K562 (cell line): ENCODE measurements around the gene CACNA1S. TPM values are rescaled to one million over a fixed set of nuclear protein-coding genes. Genes with fewer than 3 reads are reported as not detected.

ENCODE experiments used
- ATAC-seq: fragments of 200-7000 bp; cut with Tn5 transposase; 3 replicates; pipeline ENCODE4 v1.9.1; 2020; ENCODE audit warnings: moderate library complexity
- BruUV-seq: library from RNA; stranded (reverse); fragments of 400-500 nt; replicated peaks from 2 replicates; lab custom pipeline; 2021; lab: Mats Ljungman, UMichigan
- CTCF ChIA-PET: fragments of 300-600 bp; formaldehyde crosslinking; extraction: SDS; loops from one replicate; lab custom pipeline; 2021; ENCODE audit warnings: low intra/inter-chr PET ratio; lab: Yijun Ruan, JAX
- POLR2A ChIA-PET: fragments of 300-600, 350-650 bp; sonication (Branson Sonifier 250); formaldehyde crosslinking; extraction: SDS; loops from one replicate; lab custom pipeline; 2021; ENCODE audit warnings: antibody characterized with exemption, inconsistent platforms; lab: Yijun Ruan, JAX
- DNase-seq, 4 experiments: peaks; one replicate each; pipeline versions ENCODE4 v3.0.0 to v3.0.0-alpha.2; 2011 to 2018; ENCODE audit warnings: low spot score in 3 of 4, mixed read lengths in 3 of 4; ENCODE audit errors: extremely low read depth in 1 of 4
- FAIRE-seq: peaks from 2 replicates; lab custom pipeline; 2011; peaks lifted over from hg19 to GRCh38; lab: Jason Lieb, UNC
- H2AFZ ChIP-seq: 2 replicates; pipeline ENCODE4 v1.6.0; 2011; ENCODE audit warnings: low read depth, low read length, control low read depth, inconsistent platforms
- H3K27ac ChIP-seq: fragments of 200-600 bp; 3 replicates; pipeline ENCODE4 v1.8.0; 2011; ENCODE audit warnings: low read depth, mild to moderate bottlenecking, control low read depth, inconsistent platforms, low read length, moderate library complexity, mixed read lengths; ENCODE audit errors: extremely low read depth
- H3K27me3 ChIP-seq, 2 experiments: fragments of 300-600 bp in 1 of 2; 2 replicates in 1 of 2; 3 replicates in 1 of 2; pipeline versions ENCODE4 v1.6.0 to v1.8.0; 2011; ENCODE audit warnings: inconsistent platforms in 2 of 2, low read length in 2 of 2, mild to moderate bottlenecking in 1 of 2, mixed read lengths in 1 of 2, moderate library complexity in 1 of 2; ENCODE audit not compliant: control insufficient read depth in 2 of 2, insufficient read depth in 2 of 2
- H3K36me3 ChIP-seq: fragments of 300-600 bp; 3 replicates; pipeline ENCODE4 v1.8.0; 2011; ENCODE audit warnings: mild to moderate bottlenecking, low read length, inconsistent platforms; ENCODE audit not compliant: control insufficient read depth, insufficient read depth
- H3K4me1 ChIP-seq, 2 experiments: fragments of 200-600 bp in 1 of 2; replicated peaks in 1 of 2; 2 replicates in 1 of 2; 3 replicates in 1 of 2; pipeline versions ENCODE4 v1.5.1 to v1.8.0; 2011; ENCODE audit warnings: inconsistent platforms in 2 of 2, low read length in 2 of 2, mild to moderate bottlenecking in 1 of 2, mixed read lengths in 1 of 2, moderate library complexity in 1 of 2; ENCODE audit not compliant: control insufficient read depth in 2 of 2, insufficient read depth in 2 of 2
- H3K4me2 ChIP-seq: 2 replicates; pipeline ENCODE4 v1.6.1; 2011; ENCODE audit warnings: low read length, control low read depth, inconsistent platforms, mixed read lengths; ENCODE audit not compliant: insufficient read depth
- H3K4me3 ChIP-seq: fragments of 200-600 bp; sonication (generic), shearing (Covaris generic); 2 replicates; pipeline ENCODE4 v1.5.1; 2016; ENCODE audit warnings: control low read depth, inconsistent platforms
- H3K79me2 ChIP-seq: fragments of 200-600 bp; 3 replicates; pipeline ENCODE4 v1.8.0; 2011; ENCODE audit warnings: low read length, inconsistent platforms; ENCODE audit not compliant: control insufficient read depth, insufficient read depth
- H3K9ac ChIP-seq, 2 experiments: 2 replicates each; pipeline versions ENCODE4 v1.6.0 to v1.6.1; 2011; ENCODE audit warnings: low read depth in 2 of 2, low read length in 2 of 2, control low read depth in 1 of 2, inconsistent platforms in 1 of 2, mild to moderate bottlenecking in 1 of 2, mixed read lengths in 1 of 2; ENCODE audit not compliant: insufficient read depth in 1 of 2
- H3K9me1 ChIP-seq: one replicate; pipeline ENCODE4 v1.6.0; 2011; ENCODE audit warnings: inconsistent platforms, mild to moderate bottlenecking, low read length, moderate library complexity; ENCODE audit not compliant: control insufficient read depth, insufficient read depth
- H3K9me3 ChIP-seq: replicated peaks from 2 replicates; pipeline ENCODE4 v1.5.1; 2011; ENCODE audit warnings: low read depth, low read length, inconsistent platforms; ENCODE audit not compliant: control insufficient read depth, insufficient read depth
- H4K20me1 ChIP-seq: replicated peaks from 2 replicates; pipeline ENCODE4 v1.6.1; 2011; ENCODE audit warnings: low read length, inconsistent platforms, mixed read lengths; ENCODE audit not compliant: control insufficient read depth, insufficient read depth
- CGGBP1 ChIP-seq: fragments of 250-450 bp; sonication (Bioruptor Pico); IDR thresholded peaks from 2 replicates; pipeline ENCODE4 v1.9.0; 2021; ENCODE audit warnings: mild to moderate bottlenecking
- DLX4 ChIP-seq: fragments of 250-450 bp; sonication (Bioruptor Pico); IDR thresholded peaks from 2 replicates; pipeline ENCODE4 v1.6.1; 2021; ENCODE audit warnings: mild to moderate bottlenecking
- ESRRA ChIP-seq: fragments of 450-650 bp; IDR thresholded peaks from 2 replicates; pipeline ENCODE4 v1.6.1; 2014; ENCODE audit warnings: low read depth, mild to moderate bottlenecking, moderate library complexity, borderline replicate concordance
- HBP1 ChIP-seq: fragments of 450-650 bp; formaldehyde crosslinking; IDR thresholded peaks from 2 replicates; pipeline ENCODE4 v1.4.0; 2022; ENCODE audit warnings: missing genetic modification characterization
- HSF4 ChIP-seq: fragments of 250-450 bp; sonication (Bioruptor Pico); IDR thresholded peaks from 2 replicates; pipeline ENCODE4 v2.1.2; 2022; ENCODE audit warnings: mild to moderate bottlenecking, moderate library complexity, borderline replicate concordance
- MAFK ChIP-seq: IDR thresholded peaks from 2 replicates; pipeline ENCODE4 v1.6.1; 2011; ENCODE audit warnings: low read length, improper control_type of control experiment
- SFPQ ChIP-seq: fragments of 200-400 bp; formaldehyde crosslinking; IDR thresholded peaks from 2 replicates; pipeline ENCODE4 v1.6.1; 2017; ENCODE audit warnings: mild to moderate bottlenecking, low read depth, low read length, moderate library complexity
- SRSF1 ChIP-seq: fragments of 200-400 bp; formaldehyde crosslinking; IDR thresholded peaks from 2 replicates; pipeline ENCODE4 v1.6.1; 2017; ENCODE audit warnings: mild to moderate bottlenecking, low read depth, low read length, moderate library complexity
- ZBTB1 ChIP-seq: sonication (generic); formaldehyde crosslinking; IDR thresholded peaks from 2 replicates; pipeline ENCODE4 v1.8.1; 2023; ENCODE audit warnings: missing genetic modification reagents, low read depth, mild to moderate bottlenecking, borderline replicate concordance
- ZBTB49 ChIP-seq: sonication (generic); formaldehyde crosslinking; IDR thresholded peaks from 2 replicates; pipeline ENCODE4 v1.8.0; 2022; ENCODE audit warnings: missing genetic modification reagents, mild to moderate bottlenecking, borderline replicate concordance
- ZNF586 ChIP-seq: fragments of 450-650 bp; formaldehyde crosslinking; conservative IDR thresholded peaks from 2 replicates; pipeline ENCODE4 v1.4.0; 2020; ENCODE audit warnings: mild to moderate bottlenecking, moderate library complexity
- WGBS: fragments of 100-300 bp; shearing (Covaris generic); methylation state at CpG from one replicate; pipeline ENCODE4 v1.1.6; 2016; ENCODE audit warnings: low coverage, mixed read lengths; ENCODE audit not compliant: insufficient coverage; ENCODE audit errors: missing lambda C conversion rate; 5-methylcytosine and 5-hydroxymethylcytosine counted together
- in situ Hi-C: fragments of 300-500 bp; cut with MboI; formaldehyde crosslinking; loops from 4 replicates; pipeline ENCODE4 v1.15.0; 2018; ENCODE audit warnings: inconsistent platforms, mixed read lengths
- intact Hi-C: fragments of 100-400 bp; cut with micrococcal nuclease; formaldehyde crosslinking; loops from 2 replicates; pipeline ENCODE4 v1.14.2; 2022
- polyA plus RNA-seq, 8 experiments: library from polyadenylated mRNA; depleted of rRNA in 4 of 8; stranded (reverse) in 5 of 8; unstranded in 3 of 8; fragments of >200 nt; fragmentation: Nextera tagmentation in 2 of 8; fragmentation: Illumina TruSeq in 1 of 8; extraction: Ambion mirVana in 2 of 8; extraction: Trizol in 1 of 8; gene quantifications; 2 replicates each; pipeline versions ENCODE4 v1.2.1 to v1.2.3, GENCODE V29; 2011 to 2014; ENCODE audit warnings: inconsistent platforms in 1 of 8, missing spikeins in 1 of 8
- total RNA-seq, 7 experiments: library from RNA; depleted of rRNA in 6 of 7; stranded (reverse); fragments of >200 nt in 6 of 7; fragmentation: Illumina TruSeq in 2 of 7; extraction: Trizol in 2 of 7; gene quantifications; 2 replicates each; pipeline versions ENCODE4 v1.2.1 to v1.2.3, GENCODE V29; 2011 to 2021; ENCODE audit warnings: low replicate concordance in 1 of 7

CACNA1S gene
- total and polyA plus RNA-seq, 9 of the 15 experiments (the other 6 are each of a cell fraction or from before 2014, with no cell fraction given), result not detected

GRCh38 chr1:201128476-201128875, 16.2 kb upstream of the CACNA1S start:
- Histone ChIP-seq H3K4me1 (peaks cover 0 to 3% of the 10 kb centered on the region in 2 experiments; a peak in 2 of 5 replicates), H3K36me3 (no peaks in the 10 kb centered on the region), H3K9me3 (no peaks in the 10 kb centered on the region)
- intact Hi-C loops, result no loop called here
- TF ChIP-seq ZBTB49 (CRISPR knock-in tag), result no peak
- TF ChIP-seq DLX4 (CRISPR knock-in tag), result no peak
- TF ChIP-seq ZNF586 (CRISPR knock-in tag), result no peak
- TF ChIP-seq CGGBP1, result no peak
- TF ChIP-seq ZBTB1 (CRISPR knock-in tag), result no peak
- TF ChIP-seq MAFK, result no peak
- TF ChIP-seq SFPQ, result no peak
- no peak for TF ChIP-seq HBP1
- TF ChIP-seq HSF4 (CRISPR knock-in tag), result no peak
- TF ChIP-seq ESRRA, result no peak
- no peak for TF ChIP-seq SRSF1
- TF ChIP-seq, all 486 proteins: peak for 0
- H3K27me3 ChIP-seq, result peaks cover 51 to 63% of the 10 kb centered on the region in 2 experiments
- H2AFZ ChIP-seq, result no peak overlapping the region
- H4K20me1 ChIP-seq, result peaks cover 13% of the 10 kb centered on the region
- 15% methylated on average over 9 of the region's 9 CpGs for WGBS
- in situ Hi-C loops, result no loop called here
- FAIRE-seq (no peak), DNase-seq (no peak), ATAC-seq (no peak)
- no peak overlapping the region for H3K9ac ChIP-seq
- POLR2A ChIA-PET, result interaction anchor here (1.3 kb wide), 1 partner anchor 9 kb away, joined by 5 read pairs; no protein-coding TSS in a partner anchor
- no peaks in the 10 kb centered on the region for H3K9me1 ChIP-seq
- H3K4me2 ChIP-seq, result no peak overlapping the region
- CTCF ChIA-PET, result no interaction called here
- no peaks in the 10 kb centered on the region for H3K79me2 ChIP-seq
- BruUV-seq, result no TSS peak
- H3K27ac ChIP-seq, result no peak overlapping the region
- H3K4me3 ChIP-seq, result no peak overlapping the region
